HG03175 (cell line): ENCODE data around the gene SLC24A2.

Experiments
- ATAC-seq: cut with Tn5 transposase; IDR thresholded peaks from one replicate; pipeline ENCODE4 v1.9.1; 2021; ENCODE audit warnings: mild to moderate bottlenecking, moderate library complexity; ENCODE audit not compliant: unreplicated experiment

The SLC24A2 gene

DNA sequence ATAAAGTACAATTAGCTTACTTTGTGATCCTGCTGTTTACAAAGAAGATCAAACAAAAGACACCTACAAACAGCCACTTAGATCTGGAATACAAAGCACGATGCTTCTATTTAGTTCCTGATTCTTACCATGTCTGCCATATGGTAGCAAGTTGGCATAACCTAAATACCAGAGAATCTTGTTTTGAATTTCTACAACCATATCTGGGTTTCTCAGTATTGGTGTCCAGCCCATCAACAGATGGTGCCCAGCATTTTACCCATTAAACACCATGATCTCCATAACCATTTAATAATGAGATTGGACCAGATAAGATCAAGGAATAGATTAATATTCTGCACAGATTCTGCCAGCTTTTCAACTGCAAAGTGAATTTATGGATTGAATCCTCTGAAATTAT is 29.8 kb downstream of the SLC24A2 start:
- no peak for ATAC-seq

DNA sequence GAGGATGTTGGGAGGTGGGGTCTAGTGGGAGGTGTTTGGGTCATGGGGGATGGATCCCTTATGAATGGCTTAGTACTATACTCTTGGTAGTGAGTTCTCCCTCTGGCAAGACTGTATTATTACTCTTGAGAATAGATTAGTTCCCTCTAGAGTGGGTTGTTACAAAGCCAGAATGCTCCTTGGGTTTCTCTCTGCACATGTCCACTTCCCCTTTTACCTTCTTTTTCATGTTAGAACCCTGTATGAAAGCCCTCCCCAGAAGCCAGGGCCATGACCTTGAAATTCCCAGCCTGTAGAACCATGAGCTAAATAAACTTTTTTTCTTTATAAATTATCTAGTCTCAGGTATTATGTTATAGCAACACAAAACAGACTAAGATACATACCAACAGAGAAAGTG is 31.1 kb downstream of the SLC24A2 start:
- no peak for ATAC-seq

DNA sequence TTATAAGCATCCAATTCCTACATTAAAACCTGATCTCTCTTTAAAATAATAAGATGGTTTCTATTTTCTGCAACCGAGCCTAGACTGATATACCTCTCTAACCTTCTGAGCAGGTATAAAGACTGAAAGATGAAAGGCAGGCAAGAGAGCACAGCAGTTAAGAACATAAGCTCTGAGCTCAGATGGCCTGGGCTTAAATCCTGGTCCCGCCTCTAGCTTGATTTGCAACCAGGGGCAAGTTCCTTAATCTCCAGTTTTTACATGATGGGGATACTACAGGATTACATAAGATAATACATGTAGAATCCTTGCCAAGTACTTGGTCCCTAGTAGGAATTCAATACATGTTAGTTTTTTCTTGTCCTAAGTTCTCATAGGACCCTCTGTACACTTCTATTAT is 33.9 kb downstream of the SLC24A2 start:
- ATAC-seq = no peak

DNA sequence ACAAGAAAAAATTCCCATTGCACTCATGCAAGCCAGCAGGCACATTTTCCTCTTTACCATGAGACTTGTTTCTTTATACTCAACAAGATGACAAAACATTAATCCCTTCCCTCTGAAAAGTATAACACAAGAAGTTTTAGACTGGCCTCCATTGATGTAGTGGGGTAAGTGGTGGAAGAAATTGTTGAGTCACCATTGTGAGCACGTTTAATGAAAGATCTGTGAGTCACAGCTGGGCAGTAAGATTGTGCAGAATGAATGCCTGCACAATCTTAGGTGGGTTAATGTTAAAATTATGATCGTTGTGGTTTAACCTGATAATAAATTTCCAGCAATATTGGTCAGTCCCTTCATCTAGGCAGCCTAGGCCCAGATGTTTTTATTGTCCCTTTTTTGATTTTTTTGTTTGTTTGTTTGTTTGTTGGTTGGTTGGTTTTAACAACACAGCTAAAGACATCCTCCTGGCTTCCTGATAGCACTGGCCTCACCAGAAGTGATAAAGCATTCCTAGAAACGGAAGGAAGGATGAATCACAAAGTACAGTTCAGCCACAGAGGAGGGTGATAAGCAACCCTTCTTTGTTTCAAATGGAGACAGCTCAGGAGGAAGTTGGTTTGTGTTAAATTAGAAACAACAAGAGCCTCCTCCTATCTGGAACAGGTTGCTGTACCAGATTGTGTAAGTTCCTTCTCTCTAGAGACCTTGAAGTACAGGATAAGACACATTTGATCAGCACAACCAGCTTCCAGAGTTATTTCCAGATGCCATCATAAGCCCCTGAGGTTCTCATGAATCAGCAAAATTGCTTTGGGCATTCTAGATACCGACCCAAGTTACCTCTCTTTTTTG is 40.3 kb downstream of the SLC24A2 start:
- ATAC-seq = no peak

DNA sequence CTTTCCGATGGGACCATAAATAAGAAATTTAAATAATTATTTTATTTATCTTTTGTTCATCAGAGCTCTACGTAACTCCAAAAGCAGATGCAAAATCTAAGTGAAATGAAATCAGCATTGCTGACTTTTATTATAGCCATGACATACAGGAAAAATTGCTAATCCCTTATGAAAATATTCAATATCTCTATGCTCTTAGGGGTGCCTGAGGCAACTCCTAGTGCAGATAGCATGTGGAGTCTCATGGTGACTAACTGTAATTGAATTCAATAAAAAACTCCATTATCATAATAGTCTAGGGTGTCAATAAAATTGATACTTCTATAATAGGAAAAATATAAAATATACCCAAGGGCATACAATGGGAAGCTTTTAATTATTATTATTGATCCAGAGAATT is 42.6 kb downstream of the SLC24A2 start:
- ATAC-seq = no peak

DNA sequence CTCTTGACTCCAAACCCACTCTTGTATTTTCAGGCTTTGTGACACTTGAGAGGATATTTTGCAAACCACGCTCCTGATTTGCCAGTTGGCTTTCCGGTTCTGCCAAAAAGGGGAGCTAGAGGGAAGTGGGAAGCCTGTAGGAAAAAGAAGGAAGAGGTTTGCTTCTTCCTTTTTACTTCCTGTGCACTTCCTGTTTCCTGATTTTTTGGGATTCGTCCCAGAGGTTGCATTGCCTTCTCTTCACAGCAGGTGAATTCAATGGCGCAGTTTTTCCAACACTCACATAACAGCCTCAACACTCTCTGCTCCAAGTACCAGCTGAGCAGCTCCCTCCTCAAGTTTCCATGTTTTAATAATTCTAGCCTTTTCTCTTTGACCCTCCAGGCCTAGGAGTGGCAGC is 47.7 kb downstream of the SLC24A2 start:
- no peak for ATAC-seq
